ENCODE measurements around the gene HS2ST1.

HS2ST1 gene

GRCh38 chr1:87136607-87137341, 222.3 kb downstream of the HS2ST1 start:
- Histone ChIP-seq H3K4me3 (ENCODE audit: insufficient read depth, low read depth, low read length, poor library complexity, severe bottlenecking) (no peak overlapping the region), H3K36me3 (ENCODE audit: control insufficient read depth, insufficient read depth, low read length) (no peaks in the 10 kb centered on the region), H3K27me3 (replicated peaks; ENCODE audit: control insufficient read depth, insufficient read depth, low read length, poor library complexity, severe bottlenecking) (no peaks in the 10 kb centered on the region), H3K9me3 (ENCODE audit: control insufficient read depth, low read length) (no peaks in the 10 kb centered on the region), H3K4me1 (ENCODE audit: control insufficient read depth, insufficient read depth, low read length, poor library complexity, severe bottlenecking) (peaks cover under 1% of the 10 kb centered on the region), H3K27ac (ENCODE audit: insufficient read depth, low read length, poor library complexity, severe bottlenecking) (no peak overlapping the region)
- DNase-seq = no peak

GRCh38 chr1:87137342-87137739, 222.9 kb downstream of the HS2ST1 start:
- H3K9me3 ChIP-seq (ENCODE audit: control insufficient read depth, low read length) = no peaks in the 10 kb centered on the region
- no peak overlapping the region for H3K27ac ChIP-seq (ENCODE audit: insufficient read depth, low read length, poor library complexity, severe bottlenecking)
- H3K27me3 ChIP-seq (replicated peaks; ENCODE audit: control insufficient read depth, insufficient read depth, low read length, poor library complexity, severe bottlenecking) = no peaks in the 10 kb centered on the region
- DNase-seq = no peak
- no peaks in the 10 kb centered on the region for H3K36me3 ChIP-seq (ENCODE audit: control insufficient read depth, insufficient read depth, low read length)
- no peaks in the 10 kb centered on the region for H3K4me1 ChIP-seq (ENCODE audit: control insufficient read depth, insufficient read depth, low read length, poor library complexity, severe bottlenecking)
- no peak overlapping the region for H3K4me3 ChIP-seq (ENCODE audit: insufficient read depth, low read depth, low read length, poor library complexity, severe bottlenecking)

GRCh38 chr1:87140831-87141540, 226.6 kb downstream of the HS2ST1 start:
- no peak overlapping the region for H3K27ac ChIP-seq (ENCODE audit: insufficient read depth, low read length, poor library complexity, severe bottlenecking)

GRCh38 chr1:87141556-87141955, 227.1 kb downstream of the HS2ST1 start:
- no peak overlapping the region for H3K27ac ChIP-seq (ENCODE audit: insufficient read depth, low read length, poor library complexity, severe bottlenecking)
- H3K27me3 ChIP-seq (replicated peaks; ENCODE audit: control insufficient read depth, insufficient read depth, low read length, poor library complexity, severe bottlenecking) = no peaks in the 10 kb centered on the region
- H3K4me3 ChIP-seq (ENCODE audit: insufficient read depth, low read depth, low read length, poor library complexity, severe bottlenecking) = no peak overlapping the region
- H3K36me3 ChIP-seq (ENCODE audit: control insufficient read depth, insufficient read depth, low read length) = no peaks in the 10 kb centered on the region
- no peak for DNase-seq
- H3K9me3 ChIP-seq (ENCODE audit: control insufficient read depth, low read length) = no peaks in the 10 kb centered on the region
- H3K4me1 ChIP-seq (ENCODE audit: control insufficient read depth, insufficient read depth, low read length, poor library complexity, severe bottlenecking) = no peaks in the 10 kb centered on the region

More at GRCh38 chr1:87140831-87141540, 226.6 kb downstream of the HS2ST1 start:
- Histone ChIP-seq H3K4me3 (ENCODE audit: insufficient read depth, low read depth, low read length, poor library complexity, severe bottlenecking) (no peak overlapping the region), H3K27me3 (replicated peaks; ENCODE audit: control insufficient read depth, insufficient read depth, low read length, poor library complexity, severe bottlenecking) (no peaks in the 10 kb centered on the region), H3K4me1 (ENCODE audit: control insufficient read depth, insufficient read depth, low read length, poor library complexity, severe bottlenecking) (no peaks in the 10 kb centered on the region), H3K9me3 (ENCODE audit: control insufficient read depth, low read length) (no peaks in the 10 kb centered on the region), H3K36me3 (ENCODE audit: control insufficient read depth, insufficient read depth, low read length) (no peaks in the 10 kb centered on the region)
- no peak for DNase-seq

GRCh38 chr1:87143413-87144135, 229.1 kb downstream of the HS2ST1 start:
- no peaks in the 10 kb centered on the region for H3K4me1 ChIP-seq (ENCODE audit: control insufficient read depth, insufficient read depth, low read length, poor library complexity, severe bottlenecking)
- no peaks in the 10 kb centered on the region for H3K9me3 ChIP-seq (ENCODE audit: control insufficient read depth, low read length)
- no peak overlapping the region for H3K4me3 ChIP-seq (ENCODE audit: insufficient read depth, low read depth, low read length, poor library complexity, severe bottlenecking)
- H3K36me3 ChIP-seq (ENCODE audit: control insufficient read depth, insufficient read depth, low read length) = no peaks in the 10 kb centered on the region
- DNase-seq = no peak
- no peaks in the 10 kb centered on the region for H3K27me3 ChIP-seq (replicated peaks; ENCODE audit: control insufficient read depth, insufficient read depth, low read length, poor library complexity, severe bottlenecking)
- H3K27ac ChIP-seq (ENCODE audit: insufficient read depth, low read length, poor library complexity, severe bottlenecking) = no peak overlapping the region

- no peaks in the 10 kb centered on the region for H3K27me3 ChIP-seq (replicated peaks; ENCODE audit: control insufficient read depth, insufficient read depth, low read length, poor library complexity, severe bottlenecking)
- no peaks in the 10 kb centered on the region for H3K36me3 ChIP-seq (ENCODE audit: control insufficient read depth, insufficient read depth, low read length)
- no peaks in the 10 kb centered on the region for H3K4me1 ChIP-seq (ENCODE audit: control insufficient read depth, insufficient read depth, low read length, poor library complexity, severe bottlenecking)
- no peaks in the 10 kb centered on the region for H3K9me3 ChIP-seq (ENCODE audit: control insufficient read depth, low read length)
- no peak overlapping the region for H3K27ac ChIP-seq (ENCODE audit: insufficient read depth, low read length, poor library complexity, severe bottlenecking)
- no peak overlapping the region for H3K4me3 ChIP-seq (ENCODE audit: insufficient read depth, low read depth, low read length, poor library complexity, severe bottlenecking)
- DNase-seq = no peak
Measured at GRCh38 chr1:87144316-87144895, 230.0 kb downstream of the HS2ST1 start.

GRCh38 chr1:87144981-87145380, 230.5 kb downstream of the HS2ST1 start:
- Histone ChIP-seq H3K27ac (ENCODE audit: insufficient read depth, low read length, poor library complexity, severe bottlenecking) (no peak overlapping the region), H3K9me3 (ENCODE audit: control insufficient read depth, low read length) (no peaks in the 10 kb centered on the region)

GRCh38 chr1:87146538-87146937, 232.1 kb downstream of the HS2ST1 start:
- H3K9me3 ChIP-seq (ENCODE audit: control insufficient read depth, low read length) = no peaks in the 10 kb centered on the region
- H3K4me1 ChIP-seq (ENCODE audit: control insufficient read depth, insufficient read depth, low read length, poor library complexity, severe bottlenecking) = peaks cover 3% of the 10 kb centered on the region
- no peak overlapping the region for H3K4me3 ChIP-seq (ENCODE audit: insufficient read depth, low read depth, low read length, poor library complexity, severe bottlenecking)
- no peak for DNase-seq
- H3K27ac ChIP-seq (ENCODE audit: insufficient read depth, low read length, poor library complexity, severe bottlenecking) = no peak overlapping the region
- H3K27me3 ChIP-seq (replicated peaks; ENCODE audit: control insufficient read depth, insufficient read depth, low read length, poor library complexity, severe bottlenecking) = no peaks in the 10 kb centered on the region
- H3K36me3 ChIP-seq (ENCODE audit: control insufficient read depth, insufficient read depth, low read length) = no peaks in the 10 kb centered on the region

More at GRCh38 chr1:87144981-87145380, 230.5 kb downstream of the HS2ST1 start:
- no peaks in the 10 kb centered on the region for H3K36me3 ChIP-seq (ENCODE audit: control insufficient read depth, insufficient read depth, low read length)
- H3K4me1 ChIP-seq (ENCODE audit: control insufficient read depth, insufficient read depth, low read length, poor library complexity, severe bottlenecking) = no peaks in the 10 kb centered on the region
- no peak overlapping the region for H3K4me3 ChIP-seq (ENCODE audit: insufficient read depth, low read depth, low read length, poor library complexity, severe bottlenecking)
- DNase-seq = no peak
- H3K27me3 ChIP-seq (replicated peaks; ENCODE audit: control insufficient read depth, insufficient read depth, low read length, poor library complexity, severe bottlenecking) = no peaks in the 10 kb centered on the region

- H3K4me1 ChIP-seq (ENCODE audit: control insufficient read depth, insufficient read depth, low read length, poor library complexity, severe bottlenecking) = peaks cover 5% of the 10 kb centered on the region
- DNase-seq = no peak
- H3K36me3 ChIP-seq (ENCODE audit: control insufficient read depth, insufficient read depth, low read length) = no peaks in the 10 kb centered on the region
- H3K27ac ChIP-seq (ENCODE audit: insufficient read depth, low read length, poor library complexity, severe bottlenecking) = no peak overlapping the region
- H3K9me3 ChIP-seq (ENCODE audit: control insufficient read depth, low read length) = no peaks in the 10 kb centered on the region
- H3K4me3 ChIP-seq (ENCODE audit: insufficient read depth, low read depth, low read length, poor library complexity, severe bottlenecking) = no peak overlapping the region
- no peaks in the 10 kb centered on the region for H3K27me3 ChIP-seq (replicated peaks; ENCODE audit: control insufficient read depth, insufficient read depth, low read length, poor library complexity, severe bottlenecking)
Measured at GRCh38 chr1:87146986-87147385, 232.6 kb downstream of the HS2ST1 start.

Data from effector memory CD4-positive, alpha-beta T cell (primary cell).